Measurements from ENCODE around the gene ARAP1. TPM values are rescaled to one million over a fixed set of nuclear protein-coding genes. Genes with fewer than 3 reads are reported as not detected.

ARAP1 gene
- total RNA-seq, 1 donor from 2014 or later: 60.2 TPM

- no peak overlapping the region for H3K4me3 ChIP-seq (ENCODE audit: low read depth, low read length)
- no peak for TF ChIP-seq CTCF (conservative IDR thresholded peaks at IDR 0.05; ENCODE audit: low read depth, low read length)
- no peak for DNase-seq (ENCODE audit: low read depth)
Observed at GRCh38 chr11:72760539-72761405, 8.6 kb upstream of the ARAP1 start.

DNA sequence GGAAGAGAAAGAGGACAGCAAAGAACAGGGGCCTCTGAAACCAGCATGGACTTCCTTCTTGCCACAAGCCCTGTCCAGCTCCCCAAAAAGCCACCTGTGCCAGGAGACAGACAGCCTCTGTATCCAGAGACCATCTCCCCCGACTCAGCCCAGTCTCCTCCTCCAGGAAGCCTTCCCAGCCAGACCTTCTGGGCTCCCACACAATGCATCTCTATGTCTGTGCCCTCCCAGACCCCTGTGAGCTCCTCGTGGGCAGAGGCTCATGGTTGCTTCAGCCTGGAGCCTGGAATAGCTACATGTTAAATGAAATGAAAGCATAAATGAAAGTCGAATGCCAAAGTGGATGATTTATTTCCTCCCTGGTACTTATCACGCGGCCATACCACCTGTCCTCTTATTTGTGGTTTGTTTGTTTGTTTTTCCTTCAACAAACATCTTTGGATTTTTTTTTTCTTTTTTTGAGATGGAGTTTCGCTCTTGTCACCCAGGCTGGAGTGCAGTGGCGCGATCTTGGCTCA, 7.3 kb upstream of the ARAP1 start:
- DNase-seq (ENCODE audit: low read depth): no peak
- no peak overlapping the region for H3K4me3 ChIP-seq (ENCODE audit: low read depth, low read length)
- TF ChIP-seq CTCF (conservative IDR thresholded peaks at IDR 0.05; ENCODE audit: low read depth, low read length): no peak

DNA sequence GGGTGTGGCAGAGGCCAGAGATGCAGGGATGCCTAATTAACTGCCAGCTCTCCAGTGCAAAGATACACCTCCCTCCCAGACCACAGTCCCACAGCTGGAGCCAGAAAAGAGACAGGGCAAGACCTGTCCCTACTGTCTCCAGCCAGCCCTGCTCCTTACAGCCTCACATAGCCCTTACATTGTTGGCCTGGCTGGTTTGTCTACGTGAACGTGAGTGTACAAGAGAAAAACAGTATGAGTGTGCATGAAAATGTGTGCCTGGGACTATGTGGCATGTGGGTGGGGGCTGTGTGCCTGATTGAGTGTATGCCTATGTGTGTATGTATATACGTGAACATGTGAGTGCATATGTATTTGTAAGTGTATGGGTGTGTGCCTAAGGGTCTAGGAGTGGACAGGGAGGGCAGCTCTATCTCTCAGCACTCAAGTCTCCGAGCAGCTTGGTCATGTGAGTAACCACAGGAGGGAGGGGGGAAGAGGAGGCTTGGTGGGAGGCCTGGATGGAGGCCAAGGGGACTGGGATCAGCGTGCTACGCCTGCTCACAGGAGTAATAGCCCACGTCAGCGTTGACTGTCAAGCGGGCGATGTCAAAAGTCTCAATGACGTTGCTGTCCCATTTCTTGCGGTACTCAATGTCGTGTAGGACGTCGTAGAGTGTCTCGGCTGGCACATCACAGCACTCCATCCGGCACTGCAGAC, 6.6 kb upstream of the ARAP1 start:
- no peak overlapping the region for H3K4me3 ChIP-seq (ENCODE audit: low read depth, low read length)
- no peak for TF ChIP-seq CTCF (conservative IDR thresholded peaks at IDR 0.05; ENCODE audit: low read depth, low read length)
- DNase-seq (ENCODE audit: low read depth): no peak

- no peak for TF ChIP-seq CTCF (conservative IDR thresholded peaks at IDR 0.05; ENCODE audit: low read depth, low read length)
- no peak for DNase-seq (ENCODE audit: low read depth)
- H3K4me3 ChIP-seq (ENCODE audit: low read depth, low read length): no peak overlapping the region
Observed at GRCh38 chr11:72758304-72758689, 6.1 kb upstream of the ARAP1 start.

DNA sequence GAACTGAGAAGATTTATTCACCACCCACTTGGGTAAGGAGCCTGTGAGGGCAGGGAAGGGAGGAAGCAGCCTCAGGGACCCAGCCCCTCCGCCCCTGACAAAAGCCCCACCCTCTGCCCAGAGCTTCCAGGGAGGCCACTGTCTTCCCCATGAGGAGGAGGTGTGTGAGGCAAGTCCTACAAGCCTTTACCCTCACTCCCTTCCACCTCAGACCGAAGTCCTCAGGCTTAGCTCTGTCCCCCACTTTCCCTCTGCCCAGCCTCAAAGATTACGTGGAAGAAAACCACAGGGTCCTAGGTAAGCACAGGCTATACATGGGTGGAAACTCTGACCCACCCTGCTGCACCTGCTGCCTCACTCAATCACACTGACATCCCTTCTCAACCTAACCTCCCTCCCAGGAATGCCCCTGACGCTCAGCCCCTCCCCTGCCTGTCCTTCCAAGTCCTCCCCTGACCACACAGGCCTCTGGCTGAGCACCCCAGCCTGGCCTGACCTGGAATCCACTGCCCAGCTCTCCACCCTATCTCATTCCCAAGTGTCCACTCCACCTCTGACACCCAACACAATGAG, 3.6 kb upstream of the ARAP1 start:
- TF ChIP-seq CTCF (conservative IDR thresholded peaks at IDR 0.05; ENCODE audit: low read depth, low read length): no peak
- no peak for DNase-seq (ENCODE audit: low read depth)
- H3K4me3 ChIP-seq (ENCODE audit: low read depth, low read length): no peak overlapping the region

GRCh38 chr11:72754544-72755155, 2.4 kb upstream of the ARAP1 start:
- H3K4me3 ChIP-seq (ENCODE audit: low read depth, low read length): no peak overlapping the region
- no peak for DNase-seq (ENCODE audit: low read depth)
- TF ChIP-seq CTCF (conservative IDR thresholded peaks at IDR 0.05; ENCODE audit: low read depth, low read length): no peak
